Islet of Langerhans (tissue), 1 donor: ENCODE data around the gene UNC45A.

ENCODE experiments used
- FAIRE-seq: peaks from one replicate; lab custom pipeline; 2011; peaks lifted over from hg19 to GRCh38; lab: Jason Lieb, UNC

UNC45A gene

GRCh38 chr15:90946941-90947576 lies 12.0 kb downstream of the UNC45A start:
- FAIRE-seq, result no peak

- no peak for FAIRE-seq
Observed at GRCh38 chr15:90947577-90948357, 12.7 kb downstream of the UNC45A start.

GRCh38 chr15:90948506-90948905 lies 13.4 kb downstream of the UNC45A start:
- FAIRE-seq, result no peak

GRCh38 chr15:90949979-90950675 lies 15.0 kb downstream of the UNC45A start:
- no peak for FAIRE-seq

- FAIRE-seq, result no peak
Observed at GRCh38 chr15:90950676-90951075, 15.6 kb downstream of the UNC45A start.

GRCh38 chr15:90952901-90953677 lies 18.0 kb downstream of the UNC45A start:
- FAIRE-seq, result no peak

GRCh38 chr15:90953947-90954711 lies 19.0 kb downstream of the UNC45A start:
- FAIRE-seq, result no peak

- FAIRE-seq, result peak; percentile 87
Observed at GRCh38 chr15:90954712-90955623, 19.9 kb downstream of the UNC45A start, which contains the start of gene RCCD1. Gene RCCD1 (plus strand): TSS chr15:90954884. CDS start chr15:90956735, 1,851 bp downstream.

GRCh38 chr15:90955624-90956273 lies 20.7 kb downstream of the UNC45A start:
- no peak for FAIRE-seq

- no peak for FAIRE-seq
Observed at GRCh38 chr15:90956274-90957030, 21.4 kb downstream of the UNC45A start.

GRCh38 chr15:90957031-90957790 lies 22.1 kb downstream of the UNC45A start:
- FAIRE-seq, result no peak

- no peak for FAIRE-seq
Observed at GRCh38 chr15:90957791-90958190, 22.7 kb downstream of the UNC45A start.

GRCh38 chr15:90959028-90959595 lies 24.0 kb downstream of the UNC45A start:
- no peak for FAIRE-seq

- no peak for FAIRE-seq
Observed at GRCh38 chr15:90959894-90960293, 24.8 kb downstream of the UNC45A start.

- FAIRE-seq, result no peak
Observed at GRCh38 chr15:90960298-90961091, 25.4 kb downstream of the UNC45A start.

GRCh38 chr15:90962021-90962420 lies 26.9 kb downstream of the UNC45A start:
- no peak for FAIRE-seq

GRCh38 chr15:90966262-90966661 lies 31.2 kb downstream of the UNC45A start:
- no peak for FAIRE-seq
